GM13977 (cell line): ENCODE results near the gene AGRN.
"Not testable (repeated sequence)": the region's sequence is repeated elsewhere in the genome, so short reads cannot be mapped to it uniquely, and the experiment has no call there.

Source experiments
- DNase-seq: peaks from one replicate; pipeline ENCODE4 v3.0.0; 2012; ENCODE audit warnings: low spot score
- CTCF ChIP-seq: IDR thresholded peaks from 2 replicates; pipeline ENCODE4 v1.5.1; 2012; ENCODE audit warnings: mild to moderate bottlenecking, control low read depth; ENCODE audit not compliant: insufficient read depth; ENCODE audit errors: extremely low read depth, missing control alignments
- in situ Hi-C: fragments of 300-500 bp; cut with MboI; formaldehyde crosslinking; loops from one replicate; pipeline ENCODE4 v1.12.0; 2022; ENCODE audit warnings: low sequenced_read_pairs, low pct_unique_long_range_greater_than_20kb, mixed read lengths, inconsistent platforms; ENCODE audit not compliant: unreplicated experiment

The AGRN gene

GRCh38 chr1:991895-992294, 28.0 kb upstream of the AGRN start:
- DNase-seq, result no peak
- no peak for TF ChIP-seq CTCF
- in situ Hi-C loops, result no loop called here

- no peak for TF ChIP-seq CTCF
- no peak for DNase-seq
- in situ Hi-C loops, result no loop called here
These were observed 27.6 kb upstream of the AGRN start for GRCh38 chr1:992362-992761.

DNA sequence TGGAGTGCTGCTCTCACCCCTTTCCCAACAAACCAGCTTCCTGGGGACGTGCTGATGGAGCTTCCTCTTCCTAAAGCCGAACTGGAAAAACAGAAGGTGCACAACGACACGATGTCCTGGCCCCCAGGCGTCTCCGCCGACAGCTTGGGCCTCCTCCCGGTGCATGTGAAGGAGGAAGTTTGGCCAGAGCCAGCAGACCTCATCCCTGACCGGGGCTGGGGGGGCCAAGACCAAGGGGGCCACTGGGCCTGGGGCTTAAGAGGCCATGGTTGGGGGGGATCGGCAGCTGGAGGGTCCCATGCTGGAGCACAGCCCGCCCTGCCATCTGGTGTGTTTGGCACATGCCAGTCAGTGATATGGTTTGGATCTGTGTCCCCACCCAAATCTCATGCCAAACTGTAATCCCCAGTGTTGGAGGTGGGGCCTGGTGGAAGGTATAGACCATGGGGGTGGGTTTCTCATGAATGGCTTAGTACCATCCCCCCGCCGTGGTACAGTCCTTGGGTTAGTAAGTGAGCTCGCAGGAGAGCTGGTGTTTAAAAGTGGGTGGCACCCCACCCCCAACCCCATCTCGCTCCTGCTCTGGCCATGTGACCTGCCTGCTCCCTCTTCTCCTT, 26.4 kb upstream of the AGRN start:
- in situ Hi-C loops, result no loop called here
- no peak for DNase-seq
- no peak for TF ChIP-seq CTCF

DNA sequence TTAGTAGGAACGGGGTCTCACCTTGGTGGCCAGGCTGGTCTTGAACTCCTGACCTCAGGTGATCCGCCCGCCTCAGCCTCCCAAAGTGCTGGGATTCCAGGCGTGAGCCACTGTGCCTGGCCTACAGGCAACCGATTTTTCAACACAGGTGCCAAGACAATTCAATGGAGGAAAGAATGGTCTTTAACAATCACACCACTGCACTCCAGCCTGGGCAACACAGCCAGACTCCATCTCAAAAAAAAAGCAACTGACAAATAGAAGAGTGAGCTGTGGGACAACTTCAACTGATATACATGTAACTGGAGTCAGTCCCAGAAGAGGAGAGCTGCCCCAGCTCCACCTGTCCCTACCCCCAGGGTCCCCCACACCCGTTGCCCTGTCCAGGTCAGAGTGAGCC, 25.4 kb upstream of the AGRN start:
- in situ Hi-C loops, result not testable (repeated sequence)

DNA sequence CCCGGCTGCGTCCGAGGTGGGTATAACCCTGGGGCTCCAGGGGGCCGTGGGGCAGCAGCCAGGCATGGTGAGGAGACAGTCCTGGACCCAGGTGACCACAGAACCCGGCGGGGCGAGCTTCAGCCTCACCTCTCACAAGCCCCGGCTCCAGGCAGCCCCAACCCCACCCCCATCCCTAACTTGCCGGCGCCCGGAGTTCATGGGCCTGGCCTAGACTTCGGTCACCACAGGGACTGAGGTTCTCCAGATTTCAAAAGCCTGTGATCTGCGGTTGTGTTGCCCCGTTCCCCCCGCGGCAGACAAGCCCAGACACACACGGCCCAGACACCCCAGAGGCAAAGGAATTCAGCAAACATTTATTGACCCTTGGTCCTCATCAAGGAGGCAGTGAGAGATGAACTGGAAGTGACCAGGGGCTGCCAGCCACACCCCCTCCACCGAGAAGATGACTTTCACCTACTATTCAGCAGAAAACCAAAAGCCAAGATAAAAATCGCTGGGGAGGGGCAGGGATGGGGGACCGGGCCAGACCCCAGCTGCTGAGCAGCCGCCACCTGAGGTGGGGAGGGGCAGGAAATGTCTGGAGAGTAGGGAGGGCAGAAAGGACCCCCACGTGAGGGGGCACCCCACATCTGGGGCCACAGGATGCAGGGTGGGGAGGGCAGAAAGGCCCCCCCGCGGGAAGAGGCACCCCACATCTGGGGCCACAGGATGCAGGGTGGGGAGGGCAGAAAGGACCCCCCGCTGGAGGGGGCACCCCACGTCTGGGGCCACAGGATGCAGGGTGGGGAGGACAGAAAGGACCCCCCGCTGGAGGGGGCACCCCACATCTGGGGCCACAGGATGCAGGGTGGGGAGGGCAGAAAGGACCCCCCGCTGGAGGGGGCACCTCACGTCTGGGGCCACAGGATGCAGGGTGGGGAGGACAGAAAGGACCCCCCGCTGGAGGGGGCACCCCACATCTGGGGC, 24.0 kb upstream of the AGRN start:
- DNase-seq, result no peak
- TF ChIP-seq CTCF, result no peak
- in situ Hi-C loops, result no loop called here

More for the DNA sequence above, 25.4 kb upstream of the AGRN start:
- not testable (repeated sequence) for DNase-seq

DNA sequence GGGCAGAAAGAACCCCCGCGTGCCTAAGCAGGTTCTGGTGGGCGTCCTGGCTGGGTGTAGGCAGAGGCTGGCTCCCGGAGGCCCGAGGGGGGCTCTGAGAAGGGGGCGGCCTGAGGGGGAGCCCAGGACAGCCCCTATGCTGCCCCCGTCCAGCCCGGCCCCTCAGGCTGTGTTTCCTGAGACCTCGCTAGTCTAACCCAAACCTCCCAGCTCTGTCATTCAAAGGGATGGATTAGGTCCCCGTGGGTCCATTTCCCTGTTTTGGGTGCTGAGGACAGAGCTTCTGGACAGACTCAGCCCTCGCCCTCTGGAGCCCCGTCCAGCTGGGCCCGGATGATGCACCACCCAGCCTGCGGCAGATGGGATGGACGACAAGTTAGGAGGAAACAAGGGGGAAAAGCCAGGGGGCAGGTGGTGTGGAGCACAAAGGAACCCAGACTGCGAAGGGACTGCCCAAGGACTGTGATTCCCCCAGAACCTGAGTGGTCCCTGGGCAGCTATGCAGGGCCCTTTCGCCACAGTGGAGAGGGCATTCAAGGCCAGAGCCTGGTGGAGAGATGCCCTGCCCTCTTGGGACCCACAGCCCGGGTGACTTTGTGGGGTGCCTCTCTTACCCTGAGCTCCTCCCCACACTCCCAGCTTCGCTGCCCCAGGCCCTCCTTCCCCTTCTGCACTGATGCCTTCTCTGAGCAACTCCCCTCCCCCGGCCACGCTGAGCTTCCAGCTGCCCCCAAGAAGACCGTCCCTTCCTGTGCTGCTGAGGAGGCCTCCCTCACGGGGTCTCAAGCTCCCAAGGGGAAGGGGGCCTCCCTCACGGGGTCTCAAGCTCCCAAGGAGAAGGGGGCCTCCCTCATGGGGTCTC, 22.8 kb upstream of the AGRN start:
- TF ChIP-seq CTCF, result no peak
- DNase-seq, result no peak
- in situ Hi-C loops, result no loop called here

DNA sequence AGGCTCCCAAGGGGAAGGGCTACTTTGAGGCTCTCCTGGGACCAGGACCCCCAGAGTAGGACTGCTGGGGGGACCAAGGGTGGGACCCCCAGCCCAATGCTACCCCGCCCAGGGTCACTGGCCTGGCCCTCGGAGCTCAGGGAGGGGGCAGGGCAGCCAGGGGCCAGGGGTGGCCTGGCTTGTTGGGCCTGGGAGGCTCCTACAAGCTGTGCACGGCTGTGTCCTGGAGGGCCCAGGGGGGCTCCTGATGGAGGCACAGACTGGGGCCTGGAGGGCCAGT, 22.3 kb upstream of the AGRN start:
- in situ Hi-C loops, result no loop called here
- no peak for TF ChIP-seq CTCF
- no peak for DNase-seq
